Measurements from ENCODE around the gene CD209. TPM values are rescaled to one million over a fixed set of nuclear protein-coding genes. Genes with fewer than 3 reads are reported as not detected.

Gene CD209
- total and polyA plus RNA-seq, 2 donors (not counting 3 experiments of a cell fraction or from before 2014, with no cell fraction given), result not detected

GRCh38 chr19:7775761-7776160 is 28.4 kb upstream of the CD209 start:
- Histone ChIP-seq H3K4me1 (ENCODE audit: control insufficient read depth, extremely low read depth, insufficient read depth, low read length) (no peaks in the 10 kb centered on the region), H3K4me2 (ENCODE audit: insufficient read depth, low read length) (no peak overlapping the region), H3K9me1 (replicated peaks; ENCODE audit: control insufficient read depth, extremely low read depth, insufficient read depth, low read length) (no peaks in the 10 kb centered on the region), H3K9me3 (replicated peaks; ENCODE audit: control insufficient read depth, insufficient read depth, low read length) (no peaks in the 10 kb centered on the region), H3K4me3 (replicated peaks in 1 of 3; ENCODE audit: insufficient read depth in 1 of 3, low read depth in 1 of 3, low read length in 3 of 3) (no peak overlapping the region), H3K9ac (replicated peaks; ENCODE audit: extremely low read depth, insufficient read depth, low read length) (no peak overlapping the region), H4K20me1 (replicated peaks; ENCODE audit: control insufficient read depth, extremely low read depth, insufficient read depth, low read length) (no peaks in the 10 kb centered on the region), H3K36me3 (ENCODE audit: control insufficient read depth in 2 of 2, extremely low read depth in 1 of 2, insufficient read depth in 2 of 2, low read length in 2 of 2) (no peaks in the 10 kb centered on the region), H3K27ac (ENCODE audit: insufficient read depth, low read depth, low read length) (no peak overlapping the region), H3K79me2 (ENCODE audit: control insufficient read depth, insufficient read depth, low read length) (no peaks in the 10 kb centered on the region), H2AFZ (ENCODE audit: low read depth, low read length) (no peak overlapping the region), H3K27me3 (ENCODE audit: control insufficient read depth in 2 of 2, insufficient read depth in 2 of 2, low read length in 2 of 2) (no peaks in the 10 kb centered on the region)
- CTCF ChIA-PET, result interaction anchor here (1.3 kb wide), 1 partner anchor 8 kb away, joined by 4 read pairs; no protein-coding TSS in a partner anchor
- no TSS peak for BruUV-seq (replicated peaks)
- dilution Hi-C loops (cut with MboI; ENCODE audit: extremely low pct_ligation_motif_present, low sequenced_read_pairs), result no loop called here
- no peak for DNase-seq (ENCODE audit: low read depth, low spot score)
- intact Hi-C loops (cut with micrococcal nuclease), result no loop called here
- TF ChIP-seq POLR2A (IDR thresholded peaks at IDR 0.05; ENCODE audit: low read depth, low read length) (no peak), GATA2 (IDR thresholded peaks at IDR 0.05; ENCODE audit: insufficient read depth, insufficient read length, low read depth, low read length) (no peak), POLR2AphosphoS5 (IDR thresholded peaks at IDR 0.05; ENCODE audit: insufficient read depth, low read depth, low read length) (no peak), MAX (IDR thresholded peaks at IDR 0.05; ENCODE audit: insufficient read depth, insufficient read length) (no peak), EZH2 (IDR thresholded peaks at IDR 0.05; ENCODE audit: borderline replicate concordance, low read depth, low read length, severe bottlenecking) (no peak), FOS (IDR thresholded peaks at IDR 0.05; ENCODE audit: borderline replicate concordance, insufficient read depth, low read length) (no peak), MYC (IDR thresholded peaks at IDR 0.05; ENCODE audit: low read depth, low read length) (no peak), JUN (IDR thresholded peaks at IDR 0.05; ENCODE audit: borderline replicate concordance, insufficient read depth, insufficient read length, low read depth) (no peak)
- TF ChIP-seq, protein P1, sequence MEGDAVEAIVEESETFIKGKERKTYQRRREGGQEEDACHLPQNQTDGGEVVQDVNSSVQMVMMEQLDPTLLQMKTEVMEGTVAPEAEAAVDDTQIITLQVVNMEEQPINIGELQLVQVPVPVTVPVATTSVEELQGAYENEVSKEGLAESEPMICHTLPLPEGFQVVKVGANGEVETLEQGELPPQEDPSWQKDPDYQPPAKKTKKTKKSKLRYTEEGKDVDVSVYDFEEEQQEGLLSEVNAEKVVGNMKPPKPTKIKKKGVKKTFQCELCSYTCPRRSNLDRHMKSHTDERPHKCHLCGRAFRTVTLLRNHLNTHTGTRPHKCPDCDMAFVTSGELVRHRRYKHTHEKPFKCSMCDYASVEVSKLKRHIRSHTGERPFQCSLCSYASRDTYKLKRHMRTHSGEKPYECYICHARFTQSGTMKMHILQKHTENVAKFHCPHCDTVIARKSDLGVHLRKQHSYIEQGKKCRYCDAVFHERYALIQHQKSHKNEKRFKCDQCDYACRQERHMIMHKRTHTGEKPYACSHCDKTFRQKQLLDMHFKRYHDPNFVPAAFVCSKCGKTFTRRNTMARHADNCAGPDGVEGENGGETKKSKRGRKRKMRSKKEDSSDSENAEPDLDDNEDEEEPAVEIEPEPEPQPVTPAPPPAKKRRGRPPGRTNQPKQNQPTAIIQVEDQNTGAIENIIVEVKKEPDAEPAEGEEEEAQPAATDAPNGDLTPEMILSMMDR (IDR thresholded peaks at IDR 0.05; ENCODE audit: extremely low read depth in 1 of 2, insufficient read depth in 1 of 2, low read depth in 1 of 2, low read length in 2 of 2), result no peak
- POLR2A ChIA-PET, result no interaction called here
- no peak for FAIRE-seq

Data from endothelial cell of umbilical vein (primary cell).